ENCODE data around the gene DNAJC28.
"Not testable (repeated sequence)": the region's sequence is repeated elsewhere in the genome, so short reads cannot be mapped to it uniquely, and the experiment has no call there.

DNAJC28 gene

DNA sequence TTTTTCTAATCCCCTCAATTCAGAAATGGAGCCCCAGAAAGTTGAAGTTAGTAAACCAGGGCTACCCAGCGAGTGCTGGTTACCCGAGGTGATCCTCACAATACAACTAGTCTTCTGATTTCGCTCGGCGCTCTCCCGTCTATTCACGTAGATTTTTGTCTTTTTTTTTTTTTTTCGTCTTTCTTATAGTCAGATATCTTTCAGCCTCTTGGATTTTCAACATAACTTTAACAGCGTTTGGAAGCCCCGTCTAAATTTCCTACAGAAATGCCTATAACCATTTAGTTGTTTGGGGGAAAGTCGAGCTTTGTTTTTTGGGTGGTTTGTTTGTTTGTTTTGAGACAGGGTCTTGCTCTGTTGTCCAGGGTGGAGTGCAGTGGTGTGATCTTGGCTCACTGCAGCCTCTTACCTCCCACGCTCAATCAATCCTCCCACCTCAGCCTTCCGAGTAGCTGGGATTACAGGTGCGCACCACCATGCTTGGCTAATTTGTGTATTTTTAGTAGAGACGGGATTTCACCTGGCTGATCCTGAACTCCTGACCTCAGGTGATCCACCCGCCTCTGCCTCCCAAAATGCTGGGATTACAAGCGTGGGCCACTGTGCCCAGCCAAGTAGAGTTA is 10.9 kb downstream of the DNAJC28 start:
- DNase-seq, result no peak

DNA sequence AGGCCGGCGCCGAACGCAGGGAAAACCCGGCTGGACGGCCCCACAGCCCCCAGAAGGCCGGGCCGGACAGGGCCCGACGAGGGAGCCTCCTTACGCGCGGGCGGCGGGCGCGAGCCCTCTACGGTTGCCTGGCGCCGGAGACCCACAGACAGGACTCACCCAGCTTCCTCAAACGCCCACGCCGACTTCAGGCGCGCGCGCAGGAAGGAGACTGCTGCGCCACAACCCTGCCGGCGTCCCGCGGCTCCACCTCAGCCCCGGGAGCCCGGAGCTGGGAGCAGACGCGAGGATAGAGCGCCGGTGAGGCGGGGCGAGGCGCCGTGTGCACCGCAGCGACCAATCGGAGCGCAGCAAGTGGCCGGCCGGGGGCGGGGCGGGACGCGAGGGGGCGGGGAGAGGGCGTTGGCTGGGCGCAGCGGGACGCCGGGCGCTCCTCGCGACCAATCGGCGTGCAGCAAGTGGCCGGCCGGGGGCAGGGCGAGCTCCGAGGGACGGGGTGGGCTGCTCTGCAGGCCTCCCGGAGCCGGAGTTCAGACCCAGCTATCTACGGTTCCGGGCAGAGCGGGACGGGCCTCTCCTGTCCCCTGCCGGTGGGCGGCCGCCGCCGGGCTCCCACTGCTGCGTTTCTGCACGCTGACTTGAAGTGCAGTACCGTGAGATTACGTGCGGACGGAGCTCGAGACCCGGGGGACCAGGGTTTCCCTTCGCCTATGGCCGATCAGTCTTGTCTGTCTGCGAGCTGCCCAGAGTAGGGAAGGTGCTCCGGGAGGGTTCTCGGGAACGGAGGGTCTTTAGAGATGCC is 11.6 kb downstream of the DNAJC28 start, which contains the start of gene TMEM50B:
Gene TMEM50B, minus strand, starts transcription at position 296 of the 802 bp plus-strand sequence. CDS start 11,089 bp downstream, outside the sequence.
- peak; percentile 87 for DNase-seq

GRCh38 chr21:33478935-33479678 is 12.4 kb downstream of the DNAJC28 start:
- peak; percentile 26 for DNase-seq

GRCh38 chr21:33478182-33478581 is 13.3 kb downstream of the DNAJC28 start:
- no peak for DNase-seq

DNA sequence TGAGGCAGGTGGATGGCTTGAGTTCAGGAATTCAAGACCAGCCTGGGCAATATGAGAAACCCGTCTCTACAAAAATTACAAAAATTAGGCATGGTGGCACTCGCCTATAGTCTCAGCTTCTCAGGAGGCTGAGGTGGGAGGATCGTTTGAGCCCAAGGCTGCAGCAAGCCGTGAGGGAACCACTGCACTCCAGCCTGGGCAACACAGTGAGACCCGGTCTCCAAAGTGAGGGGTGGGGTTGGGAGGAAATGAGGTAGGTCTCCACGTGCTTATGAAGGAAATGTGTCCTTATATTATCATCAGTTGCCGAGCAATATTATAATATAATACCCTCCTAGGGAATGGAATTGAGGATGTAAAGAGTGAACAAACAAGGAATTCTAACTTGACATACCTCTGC is 14.4 kb downstream of the DNAJC28 start:
- no peak for DNase-seq

GRCh38 chr21:33473344-33473743 is 18.2 kb downstream of the DNAJC28 start:
- DNase-seq, result no peak

GRCh38 chr21:33470701-33471100 is 20.8 kb downstream of the DNAJC28 start:
- no peak for DNase-seq

GRCh38 chr21:33469183-33469582 is 22.3 kb downstream of the DNAJC28 start:
- not testable (repeated sequence) for DNase-seq

GRCh38 chr21:33461538-33462250 is 29.8 kb downstream of the DNAJC28 start:
- DNase-seq, result no peak

GRCh38 chr21:33458861-33459260 is 32.7 kb downstream of the DNAJC28 start:
- DNase-seq, result no peak

DNA sequence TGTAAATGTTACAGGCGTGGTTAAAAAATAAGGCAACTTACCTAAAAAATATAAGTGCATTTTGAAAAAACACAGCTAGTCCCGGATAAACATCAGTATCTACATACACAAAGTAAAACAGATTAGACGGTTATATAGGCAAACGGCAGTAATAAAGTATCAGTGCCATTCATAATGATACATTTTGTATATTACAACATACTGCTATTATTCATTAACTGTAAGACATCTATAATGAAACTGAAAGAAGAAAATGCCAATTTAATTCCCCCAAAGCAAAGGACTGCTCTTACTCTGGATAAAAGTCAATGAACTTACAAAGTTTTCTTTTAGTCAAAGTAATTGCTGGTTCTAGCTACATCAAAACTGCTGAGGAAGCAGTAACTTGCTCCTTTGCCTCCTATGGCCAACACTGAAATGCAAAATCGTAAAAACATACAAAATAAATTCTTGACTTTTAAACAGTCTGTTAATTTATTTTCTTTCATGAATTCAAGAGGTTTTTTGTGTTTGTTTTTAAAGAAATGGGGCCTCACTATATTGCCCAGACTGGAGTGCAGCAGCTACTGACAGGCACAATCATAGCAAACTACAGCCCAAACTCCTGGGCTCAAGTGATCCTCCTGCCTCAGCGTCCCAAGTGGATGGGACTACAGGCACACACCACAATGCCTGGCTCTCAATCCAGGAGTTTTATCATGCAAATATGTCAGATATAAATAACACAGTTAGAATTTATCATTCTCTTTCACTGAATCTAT is 35.6 kb downstream of the DNAJC28 start:
- no peak for DNase-seq

- DNase-seq, result no peak
These were observed 39.2 kb downstream of the DNAJC28 start for GRCh38 chr21:33452362-33452761.

- no peak for DNase-seq
These were observed 39.9 kb downstream of the DNAJC28 start for GRCh38 chr21:33451634-33452071.

DNA sequence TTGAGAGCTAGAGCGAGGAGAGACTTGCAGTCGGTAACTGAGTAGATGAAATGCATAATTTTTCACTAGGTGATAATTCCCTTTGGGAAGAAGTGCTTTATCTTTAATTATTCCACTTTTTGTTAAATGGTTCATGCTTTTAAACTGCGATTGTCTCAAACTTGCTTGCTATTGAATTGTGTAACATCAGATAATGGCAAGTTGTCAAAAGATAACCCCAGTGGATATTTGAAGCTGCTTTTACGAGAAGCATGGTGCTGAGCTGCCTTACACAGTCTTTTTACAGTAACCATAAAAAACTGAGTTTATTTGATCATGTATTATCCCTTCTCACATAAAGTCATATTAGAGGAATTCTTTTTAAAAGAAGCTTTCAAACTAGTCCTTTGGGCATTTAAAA is 41.9 kb downstream of the DNAJC28 start:
- DNase-seq, result no peak

- DNase-seq, result not testable (repeated sequence)
These were observed 44.9 kb downstream of the DNAJC28 start for GRCh38 chr21:33446620-33447019.

DNA sequence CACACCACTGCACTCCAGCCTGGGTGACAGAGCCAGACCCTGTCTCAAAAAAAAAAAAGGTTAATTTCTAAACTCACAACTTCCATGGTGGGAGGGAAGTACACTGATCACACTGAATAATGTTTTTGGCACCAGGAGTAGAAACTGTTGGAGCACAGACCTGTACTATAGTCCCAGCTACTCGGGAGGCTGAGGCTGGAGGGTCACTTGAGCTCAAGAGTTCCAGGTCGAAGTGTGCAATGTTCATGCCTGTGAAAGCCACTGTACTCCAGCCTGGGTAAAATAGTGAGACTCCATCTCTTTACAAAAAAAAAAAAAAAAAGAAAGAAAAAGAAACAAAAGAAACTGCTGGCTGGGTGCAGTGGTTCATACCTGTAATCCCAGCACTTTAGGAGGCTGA is 47.0 kb downstream of the DNAJC28 start:
- DNase-seq, result peak; percentile 35

- DNase-seq, result peak; percentile 64
These were observed 48.3 kb downstream of the DNAJC28 start for GRCh38 chr21:33443194-33443593.

DNA sequence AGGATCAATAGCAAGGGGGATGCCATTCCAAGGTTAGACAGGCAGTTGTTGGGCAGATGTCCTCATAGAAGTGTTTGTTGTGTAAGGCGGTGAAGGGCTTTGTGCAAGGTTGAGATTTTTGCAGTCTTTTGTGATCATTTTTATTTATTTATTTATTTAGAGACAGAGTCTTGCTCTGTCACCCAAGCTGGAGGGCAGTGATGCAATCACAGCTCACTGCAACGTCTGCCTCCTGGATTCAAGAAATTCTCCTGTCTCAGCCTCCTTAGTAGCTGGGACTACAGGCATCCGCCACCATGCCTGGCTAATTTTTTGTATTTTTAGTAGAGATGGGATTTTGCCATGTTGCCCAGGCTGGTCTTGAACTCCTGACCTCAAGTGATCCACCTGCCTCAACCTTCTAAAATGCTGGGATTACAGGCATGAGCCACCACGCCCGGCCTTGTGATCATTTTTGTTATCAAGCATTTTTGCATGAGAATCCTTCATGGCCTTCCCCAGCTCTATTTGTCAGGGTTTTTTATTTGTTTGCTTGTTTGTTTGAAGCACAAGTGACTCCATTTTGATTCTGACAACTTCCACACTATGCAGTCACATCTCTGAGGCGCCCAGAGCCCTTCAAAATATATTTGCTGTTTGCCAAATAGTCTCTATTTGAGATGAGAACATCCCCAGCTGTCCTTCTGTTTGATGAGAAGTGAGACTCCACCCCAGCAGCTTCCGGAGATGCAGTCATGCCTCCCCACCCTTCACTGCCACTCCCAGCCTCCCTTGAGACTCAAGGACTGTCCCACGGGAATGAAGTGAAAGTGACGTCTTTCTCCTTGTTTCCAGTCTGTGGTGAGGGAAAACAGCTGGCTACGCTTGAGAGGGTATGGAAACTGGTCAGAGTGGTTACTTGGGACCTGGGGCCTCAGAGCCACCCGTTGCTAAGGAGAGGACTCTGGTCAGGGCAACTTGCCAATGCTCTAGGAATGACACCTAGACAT is 49.7 kb downstream of the DNAJC28 start:
- DNase-seq, result peak; percentile 74

All from DMS79 treated with DMSO at 0.1 percent for 48 hours (cell line).